IPS-20b (cell line): ENCODE data around the gene SYNDIG1.
A peak's percentile ranks its signal among the peaks of the same experiment; 100 is the strongest.

Source experiments
- H3K27ac ChIP-seq: one replicate; pipeline ENCODE4 v1.5.1; 2013; ENCODE audit warnings: low read length
- H3K27me3 ChIP-seq: 2 replicates; pipeline ENCODE4 v1.6.1; 2013; ENCODE audit warnings: mild to moderate bottlenecking, low read length, inconsistent platforms; ENCODE audit not compliant: insufficient read depth
- H3K36me3 ChIP-seq: 2 replicates; pipeline ENCODE4 v1.6.1; 2013; ENCODE audit warnings: low read depth, mild to moderate bottlenecking, inconsistent platforms, low read length, moderate library complexity; ENCODE audit not compliant: insufficient read depth
- H3K4me1 ChIP-seq: 2 replicates; pipeline ENCODE4 v1.6.1; 2013; ENCODE audit warnings: mild to moderate bottlenecking, control low read depth, inconsistent platforms, low read length, moderate library complexity; ENCODE audit not compliant: insufficient read depth
- H3K4me3 ChIP-seq: 2 replicates; pipeline ENCODE4 v1.5.1; 2013; ENCODE audit warnings: mild to moderate bottlenecking, low read length, inconsistent platforms
- H3K9ac ChIP-seq: 2 replicates; pipeline ENCODE4 v1.6.1; 2013; ENCODE audit warnings: low read depth, mild to moderate bottlenecking, inconsistent platforms, low read length, moderate library complexity
- H3K9me3 ChIP-seq: 2 replicates; pipeline ENCODE4 v1.6.1; 2013; ENCODE audit warnings: mild to moderate bottlenecking, low read depth, low read length, inconsistent platforms; ENCODE audit not compliant: insufficient read depth

The SYNDIG1 gene

GRCh38 chr20:24437196-24438082 is 32.0 kb upstream of the SYNDIG1 start:
- Histone ChIP-seq H3K4me1 (peaks cover 6% of the 10 kb centered on the region; the same call in 1 of the 2 replicates), H3K9ac (no peak overlapping the region), H3K27ac (no peak overlapping the region), H3K9me3 (no peaks in the 10 kb centered on the region), H3K4me3 (no peak overlapping the region), H3K36me3 (no peaks in the 10 kb centered on the region), H3K27me3 (no peaks in the 10 kb centered on the region)

- Histone ChIP-seq H3K4me3 (no peak overlapping the region), H3K4me1 (peaks cover 12% of the 10 kb centered on the region; the same call in 1 of the 2 replicates), H3K27ac (no peak overlapping the region), H3K36me3 (no peaks in the 10 kb centered on the region), H3K9ac (no peak overlapping the region), H3K9me3 (no peaks in the 10 kb centered on the region), H3K27me3 (no peaks in the 10 kb centered on the region)
These were observed 31.1 kb upstream of the SYNDIG1 start for GRCh38 chr20:24438331-24438730.

- Histone ChIP-seq H3K9me3 (no peaks in the 10 kb centered on the region), H3K4me3 (no peak overlapping the region), H3K9ac (no peak overlapping the region), H3K36me3 (no peaks in the 10 kb centered on the region), H3K27me3 (no peaks in the 10 kb centered on the region), H3K4me1 (peaks cover 26% of the 10 kb centered on the region), H3K27ac (no peak overlapping the region)
These were observed 29.6 kb upstream of the SYNDIG1 start for GRCh38 chr20:24439737-24440387.

DNA sequence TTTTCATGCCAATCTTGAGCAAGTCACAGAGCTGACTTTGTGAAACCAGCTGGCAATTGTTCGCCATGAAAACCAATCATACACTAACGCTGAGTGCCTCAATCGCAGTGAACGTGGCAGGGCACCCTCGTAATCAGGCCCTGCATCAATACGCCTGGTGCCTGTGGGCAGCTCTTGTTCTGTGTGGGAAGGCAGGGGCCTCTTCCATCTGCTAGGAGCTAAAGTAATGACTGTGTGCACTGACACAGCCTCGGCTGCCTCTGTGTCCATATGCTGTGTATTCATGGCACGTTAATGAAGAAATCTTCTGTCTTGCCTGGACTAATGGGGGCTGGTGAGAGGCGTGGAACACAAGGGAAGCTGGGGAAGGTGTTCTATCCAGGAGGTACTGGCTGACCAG is 27.8 kb upstream of the SYNDIG1 start:
- Histone ChIP-seq H3K4me1 (peaks cover 31% of the 10 kb centered on the region), H3K27ac (no peak overlapping the region), H3K4me3 (no peak overlapping the region), H3K27me3 (no peaks in the 10 kb centered on the region), H3K9me3 (no peaks in the 10 kb centered on the region), H3K9ac (no peak overlapping the region), H3K36me3 (no peaks in the 10 kb centered on the region)

DNA sequence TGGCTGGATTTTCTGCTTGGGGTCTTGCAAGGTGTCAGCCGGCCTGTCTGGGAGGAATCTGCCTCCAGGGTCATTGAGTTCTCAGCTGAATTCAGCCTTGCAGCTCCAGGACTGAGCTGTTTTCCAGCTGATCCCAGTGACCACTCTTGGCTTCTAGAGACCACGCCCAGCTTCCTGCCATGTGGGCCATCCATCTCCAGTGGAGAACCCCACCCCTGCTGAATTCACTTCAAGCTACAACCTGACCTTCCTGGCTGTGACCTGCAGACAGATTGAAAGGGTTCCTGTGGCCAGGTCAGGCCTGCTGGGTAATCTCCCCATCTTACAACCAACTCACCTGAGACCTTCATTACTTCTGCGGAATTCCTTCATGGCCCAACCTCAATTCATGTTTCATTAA is 26.5 kb upstream of the SYNDIG1 start:
- Histone ChIP-seq H3K27me3 (no peaks in the 10 kb centered on the region), H3K27ac (peak overlapping the region; percentile 8)

DNA sequence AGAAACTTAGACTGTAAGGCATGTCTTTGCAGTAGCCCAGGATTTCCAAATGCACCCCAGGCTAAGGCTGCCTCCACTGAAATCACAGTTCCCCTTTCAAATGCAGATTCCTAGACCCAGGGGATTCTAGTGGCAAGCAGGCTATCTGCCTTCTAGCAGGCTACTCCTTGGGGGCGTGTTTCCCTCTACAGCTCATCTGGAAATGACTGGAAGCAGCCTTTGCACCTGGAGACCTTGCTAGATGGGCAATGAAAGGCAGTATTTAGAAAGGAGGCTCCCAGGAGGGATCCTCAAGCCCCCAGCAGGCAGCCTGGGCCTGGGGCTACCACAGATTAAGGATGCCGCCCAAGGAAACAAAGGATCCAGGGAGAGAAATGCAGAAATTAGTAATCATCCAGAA is 26.0 kb upstream of the SYNDIG1 start:
- Histone ChIP-seq H3K36me3 (no peaks in the 10 kb centered on the region), H3K27ac (peak overlapping the region; percentile 8), H3K9ac (peak overlapping the region; percentile 22; the same call in 1 of the 2 replicates), H3K4me1 (peaks cover 31% of the 10 kb centered on the region), H3K4me3 (peak overlapping the region; percentile 25), H3K9me3 (no peaks in the 10 kb centered on the region), H3K27me3 (no peaks in the 10 kb centered on the region)

More for the DNA sequence above, 26.5 kb upstream of the SYNDIG1 start:
- H3K9me3 ChIP-seq: no peaks in the 10 kb centered on the region
- peak overlapping the region; percentile 22; the same call in 1 of the 2 replicates for H3K9ac ChIP-seq
- H3K4me1 ChIP-seq: peaks cover 31% of the 10 kb centered on the region
- no peaks in the 10 kb centered on the region for H3K36me3 ChIP-seq
- peak overlapping the region; percentile 25 for H3K4me3 ChIP-seq

DNA sequence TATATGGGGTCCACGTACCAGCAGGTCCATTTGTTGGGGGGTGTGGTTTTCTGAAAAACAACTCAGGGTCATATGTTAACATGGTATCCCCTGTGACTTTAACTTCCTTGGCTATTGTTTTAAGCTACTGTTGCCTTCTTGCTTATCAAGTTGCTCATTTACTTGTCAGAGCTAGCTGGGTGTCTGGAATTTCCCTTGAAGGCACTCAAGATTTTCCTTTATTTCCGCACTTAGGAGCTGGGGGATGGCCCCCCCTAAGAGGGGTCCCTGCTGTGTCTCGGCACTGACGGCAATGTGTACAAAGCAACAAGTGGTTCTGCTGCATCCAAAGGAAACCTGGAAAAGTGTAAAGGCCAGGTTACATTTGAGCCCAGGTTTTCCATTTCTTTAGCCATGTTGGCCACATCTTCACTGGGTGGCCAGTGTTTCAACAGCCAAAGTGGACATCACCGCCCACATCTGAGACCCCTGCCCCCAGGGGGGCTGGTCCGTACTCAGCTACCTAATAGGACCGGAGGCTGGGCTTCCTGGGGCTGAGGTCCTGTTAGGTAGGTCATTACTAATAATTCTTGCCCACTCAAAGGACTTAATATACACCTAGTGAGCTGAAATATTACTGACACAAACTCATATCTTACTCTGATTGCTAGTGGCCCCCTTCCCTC is 24.8 kb upstream of the SYNDIG1 start:
- no peak overlapping the region for H3K9ac ChIP-seq
- H3K36me3 ChIP-seq: no peaks in the 10 kb centered on the region
- no peaks in the 10 kb centered on the region for H3K27me3 ChIP-seq
- no peak overlapping the region for H3K27ac ChIP-seq
- peaks cover 31% of the 10 kb centered on the region for H3K4me1 ChIP-seq
- no peaks in the 10 kb centered on the region for H3K9me3 ChIP-seq
- H3K4me3 ChIP-seq: 0 out of 2 replicates have a peak overlapping the region, but pooled peaks have one; percentile 2

- Histone ChIP-seq H3K4me3 (no peak overlapping the region), H3K27me3 (no peaks in the 10 kb centered on the region), H3K36me3 (no peaks in the 10 kb centered on the region), H3K4me1 (peaks cover 31% of the 10 kb centered on the region), H3K27ac (no peak overlapping the region), H3K9me3 (no peaks in the 10 kb centered on the region), H3K9ac (no peak overlapping the region)
These were observed 23.8 kb upstream of the SYNDIG1 start for GRCh38 chr20:24445510-24446170.

GRCh38 chr20:24446811-24447210 is 22.6 kb upstream of the SYNDIG1 start:
- Histone ChIP-seq H3K4me1 (peaks cover 31% of the 10 kb centered on the region), H3K9ac (no peak overlapping the region), H3K9me3 (no peaks in the 10 kb centered on the region), H3K4me3 (no peak overlapping the region), H3K27me3 (no peaks in the 10 kb centered on the region), H3K27ac (no peak overlapping the region), H3K36me3 (no peaks in the 10 kb centered on the region)

DNA sequence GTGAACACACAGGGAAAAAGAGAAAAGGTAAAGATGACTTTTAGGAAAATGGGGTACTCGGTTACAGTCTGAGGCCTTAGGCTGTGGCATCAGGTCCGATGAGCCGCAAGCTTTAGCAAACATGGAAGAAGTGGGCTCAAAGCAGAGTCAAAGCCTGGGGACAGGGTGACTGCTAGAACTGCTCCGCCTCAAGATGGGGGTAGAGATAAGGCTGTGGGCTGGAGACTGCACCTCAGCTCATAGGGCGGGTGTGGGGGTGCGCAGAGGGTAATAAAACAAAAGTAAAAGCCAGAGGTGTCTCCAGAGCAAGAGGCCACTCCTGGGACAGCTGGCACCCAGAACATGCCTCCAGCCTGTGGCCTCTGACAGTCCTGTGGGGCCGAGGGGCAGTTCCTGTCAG is 21.3 kb upstream of the SYNDIG1 start:
- Histone ChIP-seq H3K36me3 (no peaks in the 10 kb centered on the region), H3K9me3 (no peaks in the 10 kb centered on the region), H3K4me3 (no peak overlapping the region), H3K4me1 (peaks cover 20% of the 10 kb centered on the region), H3K9ac (no peak overlapping the region), H3K27me3 (no peaks in the 10 kb centered on the region), H3K27ac (no peak overlapping the region)

- peaks cover 12% of the 10 kb centered on the region for H3K4me1 ChIP-seq
- no peaks in the 10 kb centered on the region for H3K36me3 ChIP-seq
- no peak overlapping the region for H3K9ac ChIP-seq
- no peaks in the 10 kb centered on the region for H3K27me3 ChIP-seq
- no peak overlapping the region for H3K4me3 ChIP-seq
- no peak overlapping the region for H3K27ac ChIP-seq
- no peaks in the 10 kb centered on the region for H3K9me3 ChIP-seq
These were observed 20.3 kb upstream of the SYNDIG1 start for GRCh38 chr20:24449026-24449720.
